ENCODE measurements around the gene PALMD. TPM values are rescaled to one million over a fixed set of nuclear protein-coding genes. Genes with fewer than 3 reads are reported as not detected.

PALMD gene
- total RNA-seq, 1 experiment from 2014 or later = not detected

DNA sequence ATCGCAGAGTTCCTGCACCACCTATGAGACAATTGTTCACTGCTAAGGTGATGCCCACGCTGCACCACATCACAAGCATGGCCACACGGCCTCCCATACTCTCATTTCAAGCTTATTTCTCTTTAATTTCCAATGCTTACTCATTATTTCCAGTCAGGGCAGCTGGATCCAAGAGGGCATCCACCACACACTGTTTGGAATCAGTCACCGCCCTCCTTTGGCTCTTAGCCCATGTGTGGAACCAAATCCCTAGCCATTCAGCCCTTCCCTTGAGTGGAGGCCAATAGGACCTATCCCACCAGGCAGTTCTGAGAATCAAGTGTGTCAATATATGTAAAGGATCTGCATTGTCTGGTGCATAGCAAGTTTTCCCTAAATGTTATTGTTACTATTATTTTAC is 26.3 kb upstream of the PALMD start:
- Histone ChIP-seq H3K18ac (ENCODE audit: insufficient read length, low read depth, low read length) (no peak overlapping the region), H2BK12ac (ENCODE audit: insufficient read length, low read depth, low read length) (no peak overlapping the region), H3K79me2 (ENCODE audit: insufficient read depth, low read length) (no peaks in the 10 kb centered on the region), H3K23me2 (ENCODE audit: insufficient read length, low read depth, low read length, poor library complexity, severe bottlenecking) (no peaks in the 10 kb centered on the region), H3K23ac (ENCODE audit: insufficient read length, low read depth, low read length) (no peak overlapping the region), H3K56ac (ENCODE audit: insufficient read length, low read depth, low read length) (no peak overlapping the region), H2AFZ (ENCODE audit: low read length) (no peak overlapping the region), H2BK5ac (ENCODE audit: insufficient read length, low read length) (no peak overlapping the region), H3K14ac (ENCODE audit: insufficient read depth, low read length) (no peak overlapping the region), H3K27ac (ENCODE audit: insufficient read length, low read depth, low read length) (no peak overlapping the region), H3K4ac (ENCODE audit: low read depth, low read length) (no peak overlapping the region), H4K5ac (ENCODE audit: insufficient read length, low read depth, low read length) (no peak overlapping the region), H2BK120ac (ENCODE audit: low read depth, low read length, poor library complexity, severe bottlenecking) (no peak overlapping the region), H2BK20ac (ENCODE audit: low read depth, low read length, poor library complexity, severe bottlenecking) (no peak overlapping the region), H3K4me2 (ENCODE audit: insufficient read depth, insufficient read length, low read length) (no peak overlapping the region), H3K79me1 (ENCODE audit: insufficient read depth, low read depth, low read length, poor library complexity, severe bottlenecking) (no peaks in the 10 kb centered on the region), H3K27me3 (ENCODE audit: insufficient read depth, low read length) (no peaks in the 10 kb centered on the region), H2BK15ac (ENCODE audit: low read depth, low read length) (no peak overlapping the region), H3K4me1 (ENCODE audit: insufficient read depth, low read length) (peaks cover 2% of the 10 kb centered on the region; the same call in 1 of the 2 replicates), H3K9me3 (ENCODE audit: control insufficient read depth, low read depth, low read length) (no peaks in the 10 kb centered on the region), H4K91ac (ENCODE audit: insufficient read length, low read depth, low read length) (no peak overlapping the region), H2AK5ac (ENCODE audit: insufficient read length, low read length) (no peak overlapping the region), H3K9ac (ENCODE audit: extremely low read depth, insufficient read length, low read length) (no peak overlapping the region), H3T11ph (ENCODE audit: low read length) (no peak overlapping the region), H4K8ac (replicated peaks; ENCODE audit: insufficient read length, low read depth, low read length) (no peak overlapping the region), H4K20me1 (ENCODE audit: control insufficient read depth, insufficient read depth, insufficient read length) (no peaks in the 10 kb centered on the region)
- Mint-ChIP-seq H3K27me3 (ENCODE audit: low read depth) (no peaks in the 10 kb centered on the region), H3K36me3 (ENCODE audit: insufficient read depth in 1 of 3, low read depth in 3 of 3) (no peaks in the 10 kb centered on the region), H3K4me3 (no peak overlapping the region), H3K4me1 (peaks cover 9 to 12% of the 10 kb centered on the region in 2 experiments), H3K27ac (no peak overlapping the region; a peak in 1 of 7 replicates), H3K9me3 (no peaks in the 10 kb centered on the region)
- no CpG with 5 or more reads among the region's 4 CpGs for WGBS (ENCODE audit: extremely low coverage, insufficient read length, low lambda C conversion rate)
- TF ChIP-seq, protein P1, sequence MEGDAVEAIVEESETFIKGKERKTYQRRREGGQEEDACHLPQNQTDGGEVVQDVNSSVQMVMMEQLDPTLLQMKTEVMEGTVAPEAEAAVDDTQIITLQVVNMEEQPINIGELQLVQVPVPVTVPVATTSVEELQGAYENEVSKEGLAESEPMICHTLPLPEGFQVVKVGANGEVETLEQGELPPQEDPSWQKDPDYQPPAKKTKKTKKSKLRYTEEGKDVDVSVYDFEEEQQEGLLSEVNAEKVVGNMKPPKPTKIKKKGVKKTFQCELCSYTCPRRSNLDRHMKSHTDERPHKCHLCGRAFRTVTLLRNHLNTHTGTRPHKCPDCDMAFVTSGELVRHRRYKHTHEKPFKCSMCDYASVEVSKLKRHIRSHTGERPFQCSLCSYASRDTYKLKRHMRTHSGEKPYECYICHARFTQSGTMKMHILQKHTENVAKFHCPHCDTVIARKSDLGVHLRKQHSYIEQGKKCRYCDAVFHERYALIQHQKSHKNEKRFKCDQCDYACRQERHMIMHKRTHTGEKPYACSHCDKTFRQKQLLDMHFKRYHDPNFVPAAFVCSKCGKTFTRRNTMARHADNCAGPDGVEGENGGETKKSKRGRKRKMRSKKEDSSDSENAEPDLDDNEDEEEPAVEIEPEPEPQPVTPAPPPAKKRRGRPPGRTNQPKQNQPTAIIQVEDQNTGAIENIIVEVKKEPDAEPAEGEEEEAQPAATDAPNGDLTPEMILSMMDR (conservative IDR thresholded peaks at IDR 0.05) = no peak
- no peak for DNase-seq

Data from H9 (cell line).